ENCODE measurements around the gene SCNN1B. TPM values are rescaled to one million over a fixed set of nuclear protein-coding genes. Genes with fewer than 3 reads are reported as not detected.

The SCNN1B gene
- total RNA-seq, 4 donors from 2014 or later, result 142 to 729 (median 556) TPM

GRCh38 chr16:23317266-23317661 lies 15.2 kb downstream of the SCNN1B start:
- peak overlapping the region; percentile 66 to 75 (median 74) for H3K27ac ChIP-seq
- H3K36me3 ChIP-seq, result no peaks in the 10 kb centered on the region
- TF ChIP-seq EP300 (IDR thresholded peaks at IDR 0.05; ENCODE audit: low read depth), result no peak
- TF ChIP-seq CTCF (IDR thresholded peaks at IDR 0.05), result no peak
- peak; percentile 50 to 77 (median 64) for TF ChIP-seq POLR2AphosphoS5 (IDR thresholded peaks at IDR 0.05)
- TF ChIP-seq POLR2A (IDR thresholded peaks at IDR 0.05), result peak; percentile 54
- intact Hi-C loops (cut with DNase I; ENCODE audit: low total_unique reads) (no loop called here), in situ Hi-C loops (cut with MboI; ENCODE audit: low pct_ligation_motif_present in 1 of 4, low pct_unique_long_range_greater_than_20kb in 1 of 4, low sequenced_read_pairs in 3 of 4) (no loop called here)
- WGBS, 2 donors (ENCODE audit: low coverage in 1 of 2), result 30% methylated on average over 8 of the region's 8 CpGs; no CpG with 5 or more reads in 1 of the 2 donors
- H3K4me1 ChIP-seq, result peaks cover 18 to 46% (median 23%) of the 10 kb centered on the region in 4 donors
- DNase-seq, result peak; percentile 84
- no peaks in the 10 kb centered on the region for H3K9me3 ChIP-seq
- peak overlapping the region in 1 of 4 donors; percentile 3 for H3K4me3 ChIP-seq
- H3K27me3 ChIP-seq, result no peaks in the 10 kb centered on the region

- H3K4me3 ChIP-seq, result peak overlapping the region in 1 of 4 donors; percentile 3
- WGBS, 2 donors (ENCODE audit: low coverage in 1 of 2), result 47% methylated on average over 2 of the region's 2 CpGs; no CpG with 5 or more reads in 1 of the 2 donors
- no peaks in the 10 kb centered on the region for H3K27me3 ChIP-seq
- TF ChIP-seq CTCF (IDR thresholded peaks at IDR 0.05) (no peak), EP300 (IDR thresholded peaks at IDR 0.05; ENCODE audit: low read depth) (no peak), POLR2A (IDR thresholded peaks at IDR 0.05) (no peak), POLR2AphosphoS5 (IDR thresholded peaks at IDR 0.05) (no peak)
- DNase-seq, result no peak
- no peaks in the 10 kb centered on the region for H3K36me3 ChIP-seq
- H3K4me1 ChIP-seq, result peaks cover 18 to 46% (median 23%) of the 10 kb centered on the region in 4 donors
- intact Hi-C loops (cut with DNase I; ENCODE audit: low total_unique reads), result no loop called here
- peak overlapping the region; percentile 66 to 75 (median 74) for H3K27ac ChIP-seq
- no peaks in the 10 kb centered on the region for H3K9me3 ChIP-seq
- in situ Hi-C loops (cut with MboI; ENCODE audit: low pct_ligation_motif_present in 1 of 4, low pct_unique_long_range_greater_than_20kb in 1 of 4, low sequenced_read_pairs in 3 of 4), result no loop called here
Measured at GRCh38 chr16:23317751-23318150, 15.6 kb downstream of the SCNN1B start.

GRCh38 chr16:23318639-23319038 lies 16.5 kb downstream of the SCNN1B start:
- intact Hi-C loops (cut with DNase I; ENCODE audit: low total_unique reads), result no loop called here

More at GRCh38 chr16:23318639-23319038, 16.5 kb downstream of the SCNN1B start:
- Histone ChIP-seq H3K4me1 (peaks cover 18 to 50% (median 23%) of the 10 kb centered on the region in 4 donors), H3K27me3 (no peaks in the 10 kb centered on the region), H3K9me3 (no peaks in the 10 kb centered on the region), H3K36me3 (no peaks in the 10 kb centered on the region), H3K27ac (peak overlapping the region; percentile 66 to 75 (median 74)), H3K4me3 (no peak overlapping the region)
- TF ChIP-seq POLR2AphosphoS5 (IDR thresholded peaks at IDR 0.05) (no peak), EP300 (IDR thresholded peaks at IDR 0.05; ENCODE audit: low read depth) (no peak), POLR2A (IDR thresholded peaks at IDR 0.05) (no peak), CTCF (IDR thresholded peaks at IDR 0.05) (no peak)
- in situ Hi-C loops (cut with MboI; ENCODE audit: low pct_ligation_motif_present in 1 of 4, low pct_unique_long_range_greater_than_20kb in 1 of 4, low sequenced_read_pairs in 3 of 4), result no loop called here
- DNase-seq, result peak; percentile 69
- WGBS, 2 donors (ENCODE audit: low coverage in 1 of 2), result 61 to 87% methylated on average over 2 of the region's 2 CpGs
